Skeletal muscle tissue (tissue), 4 donors: ENCODE measurements around the gene GLDC. TPM values are rescaled to one million over a fixed set of nuclear protein-coding genes. Genes with fewer than 3 reads are reported as not detected.
A peak's percentile ranks its signal among the peaks of the same experiment; 100 is the strongest.
"Not testable (repeated sequence)": the region's sequence is repeated elsewhere in the genome, so short reads cannot be mapped to it uniquely, and the experiment has no call there.

Experiments used
- H3K27ac ChIP-seq: one replicate; pipeline ENCODE4 v1.7.0; 2013; ENCODE audit warnings: mild to moderate bottlenecking, low read depth, low read length, inconsistent platforms
- H3K27me3 ChIP-seq, 3 donors: one replicate each; pipeline ENCODE4 v1.7.0; 2013; ENCODE audit warnings: low read length in 3 of 3; ENCODE audit not compliant: control insufficient read depth in 3 of 3, insufficient read depth in 3 of 3
- H3K36me3 ChIP-seq, 3 donors: one replicate each; pipeline ENCODE4 v1.7.0; 2013; ENCODE audit warnings: low read length in 3 of 3; ENCODE audit not compliant: control insufficient read depth in 3 of 3, insufficient read depth in 3 of 3
- H3K4me1 ChIP-seq, 3 donors: one replicate each; pipeline ENCODE4 v1.7.0; 2013; ENCODE audit warnings: low read length in 3 of 3, mild to moderate bottlenecking in 3 of 3; ENCODE audit not compliant: control insufficient read depth in 3 of 3, insufficient read depth in 3 of 3
- H3K4me3 ChIP-seq, 3 donors: one replicate each; pipeline ENCODE4 v1.7.0; 2013; ENCODE audit warnings: low read length in 3 of 3
- H3K9ac ChIP-seq, 3 donors: one replicate each; pipeline ENCODE4 v1.7.0; 2013; ENCODE audit warnings: low read length in 3 of 3, mild to moderate bottlenecking in 3 of 3, moderate library complexity in 2 of 3, low read depth in 1 of 3
- H3K9me3 ChIP-seq, 3 donors: one replicate each; pipeline ENCODE4 v1.7.0; 2013; ENCODE audit warnings: low read length in 3 of 3; ENCODE audit not compliant: control insufficient read depth in 3 of 3
- total RNA-seq: library from RNA; depleted of rRNA; stranded (reverse); fragments of >200 nt; gene quantifications from one replicate; pipeline ENCODE4 v1.2.3, GENCODE V29; 2014
- donor health status: Osteomylitis.

The GLDC gene
- total RNA-seq, 1 donor from 2014 or later, result under 0.01 TPM

GRCh38 chr9:6557883-6558616 lies 87.5 kb downstream of the GLDC start:
- peak overlapping the region; percentile 32 for H3K27ac ChIP-seq
- H3K4me3 ChIP-seq, result no peak overlapping the region
- H3K36me3 ChIP-seq, result no peaks in the 10 kb centered on the region
- no peaks in the 10 kb centered on the region for H3K9me3 ChIP-seq
- H3K4me1 ChIP-seq, result no peaks in the 10 kb centered on the region
- no peak overlapping the region for H3K9ac ChIP-seq
- H3K27me3 ChIP-seq, result no peaks in the 10 kb centered on the region

GRCh38 chr9:6553866-6554265 lies 91.7 kb downstream of the GLDC start:
- no peak overlapping the region for H3K4me3 ChIP-seq
- H3K9me3 ChIP-seq, result no peaks in the 10 kb centered on the region
- no peaks in the 10 kb centered on the region for H3K36me3 ChIP-seq
- no peak overlapping the region for H3K27ac ChIP-seq
- no peak overlapping the region for H3K9ac ChIP-seq
- no peaks in the 10 kb centered on the region for H3K4me1 ChIP-seq
- H3K27me3 ChIP-seq, result no peaks in the 10 kb centered on the region

- no peaks in the 10 kb centered on the region for H3K9me3 ChIP-seq
- H3K4me3 ChIP-seq, result no peak overlapping the region
- peak overlapping the region; percentile 23 for H3K27ac ChIP-seq
- H3K9ac ChIP-seq, result peak overlapping the region in 2 of 3 donors; percentile 21 to 25
- no peaks in the 10 kb centered on the region for H3K4me1 ChIP-seq
- H3K36me3 ChIP-seq, result no peaks in the 10 kb centered on the region
- H3K27me3 ChIP-seq, result no peaks in the 10 kb centered on the region
These were observed 92.9 kb downstream of the GLDC start for GRCh38 chr9:6552498-6553121.

- Histone ChIP-seq H3K27ac (no peak overlapping the region), H3K9me3 (no peaks in the 10 kb centered on the region), H3K4me1 (no peaks in the 10 kb centered on the region), H3K36me3 (no peaks in the 10 kb centered on the region), H3K27me3 (no peaks in the 10 kb centered on the region), H3K4me3 (no peak overlapping the region), H3K9ac (peak overlapping the region in 1 of 3 donors; percentile 25)
These were observed 93.5 kb downstream of the GLDC start for GRCh38 chr9:6552033-6552432.

- no peak overlapping the region for H3K9ac ChIP-seq
These were observed 94.4 kb downstream of the GLDC start for GRCh38 chr9:6551136-6551535.

GRCh38 chr9:6549106-6549800 lies 96.3 kb downstream of the GLDC start:
- no peak overlapping the region for H3K27ac ChIP-seq
- H3K4me3 ChIP-seq, result no peak overlapping the region
- H3K9ac ChIP-seq, result no peak overlapping the region
- H3K27me3 ChIP-seq, result no peaks in the 10 kb centered on the region
- no peaks in the 10 kb centered on the region for H3K36me3 ChIP-seq
- H3K4me1 ChIP-seq, result no peaks in the 10 kb centered on the region
- H3K9me3 ChIP-seq, result no peaks in the 10 kb centered on the region

More at GRCh38 chr9:6551136-6551535, 94.4 kb downstream of the GLDC start:
- H3K4me1 ChIP-seq, result no peaks in the 10 kb centered on the region
- H3K27ac ChIP-seq, result no peak overlapping the region
- H3K4me3 ChIP-seq, result no peak overlapping the region
- H3K27me3 ChIP-seq, result no peaks in the 10 kb centered on the region
- no peaks in the 10 kb centered on the region for H3K36me3 ChIP-seq
- H3K9me3 ChIP-seq, result no peaks in the 10 kb centered on the region

GRCh38 chr9:6545017-6545691 lies 100.4 kb downstream of the GLDC start:
- Histone ChIP-seq H3K27ac (no peak overlapping the region), H3K9ac (no peak overlapping the region), H3K36me3 (no peaks in the 10 kb centered on the region), H3K9me3 (no peaks in the 10 kb centered on the region), H3K4me3 (no peak overlapping the region), H3K27me3 (no peaks in the 10 kb centered on the region), H3K4me1 (no peaks in the 10 kb centered on the region)

- Histone ChIP-seq H3K4me1 (no peaks in the 10 kb centered on the region), H3K36me3 (no peaks in the 10 kb centered on the region), H3K4me3 (no peak overlapping the region), H3K9me3 (no peaks in the 10 kb centered on the region), H3K9ac (no peak overlapping the region), H3K27me3 (no peaks in the 10 kb centered on the region), H3K27ac (no peak overlapping the region)
These were observed 102.3 kb downstream of the GLDC start for GRCh38 chr9:6543204-6543603.

GRCh38 chr9:6542617-6543016 lies 102.9 kb downstream of the GLDC start:
- H3K4me1 ChIP-seq, H3K4me3 ChIP-seq, H3K9ac ChIP-seq, H3K9me3 ChIP-seq, H3K27ac ChIP-seq, H3K27me3 ChIP-seq, H3K36me3 ChIP-seq: not testable (repeated sequence)

- Histone ChIP-seq H3K4me3 (no peak overlapping the region), H3K9me3 (no peaks in the 10 kb centered on the region), H3K36me3 (no peaks in the 10 kb centered on the region), H3K4me1 (no peaks in the 10 kb centered on the region), H3K27me3 (no peaks in the 10 kb centered on the region), H3K27ac (no peak overlapping the region), H3K9ac (no peak overlapping the region)
These were observed 106.9 kb downstream of the GLDC start for GRCh38 chr9:6538666-6539071.
